Trophoblast cell (in vitro differentiated cells and primary cell): Measurements from ENCODE around the gene LRRTM1.

Experiments used
- DNase-seq, 2 donors: peaks; one replicate each; pipeline ENCODE4 v3.0.0-alpha.2; 2016
- H2AFZ ChIP-seq: 2 replicates; pipeline ENCODE4 v1.6.1; 2013; ENCODE audit warnings: low read length, moderate library complexity, mild to moderate bottlenecking; ENCODE audit not compliant: insufficient read depth, poor library complexity
- H2AK5ac ChIP-seq: 2 replicates; pipeline ENCODE4 v1.6.1; 2013; ENCODE audit warnings: mild to moderate bottlenecking, low read length
- H2BK120ac ChIP-seq: 2 replicates; pipeline ENCODE4 v1.6.1; 2013; ENCODE audit warnings: low read length, mild to moderate bottlenecking, moderate library complexity; ENCODE audit not compliant: insufficient read depth, poor library complexity
- H2BK12ac ChIP-seq: 2 replicates; pipeline ENCODE4 v1.6.1; 2013; ENCODE audit warnings: mild to moderate bottlenecking, low read length, moderate library complexity
- H2BK5ac ChIP-seq: 2 replicates; pipeline ENCODE4 v1.6.1; 2013; ENCODE audit warnings: low read length, low read depth, moderate library complexity, mild to moderate bottlenecking; ENCODE audit not compliant: poor library complexity
- H3K14ac ChIP-seq: 2 replicates; pipeline ENCODE4 v1.6.1; 2013; ENCODE audit warnings: mild to moderate bottlenecking, low read length
- H3K18ac ChIP-seq: 2 replicates; pipeline ENCODE4 v1.6.1; 2013; ENCODE audit warnings: mild to moderate bottlenecking, low read length
- H3K23ac ChIP-seq: 2 replicates; pipeline ENCODE4 v1.6.1; 2013; ENCODE audit warnings: low read length
- H3K27ac ChIP-seq: 2 replicates; pipeline ENCODE4 v1.5.1; 2013; ENCODE audit warnings: low read depth, mild to moderate bottlenecking, inconsistent platforms, low read length, moderate library complexity
- H3K27me3 ChIP-seq: 2 replicates; pipeline ENCODE4 v1.6.1; 2013; ENCODE audit warnings: inconsistent platforms, mild to moderate bottlenecking, low read length, moderate library complexity; ENCODE audit not compliant: insufficient read depth
- H3K36me3 ChIP-seq, 2 experiments: 1 replicate in 1 of 2; 2 replicates in 1 of 2; pipeline ENCODE4 v1.6.1; 2013; ENCODE audit warnings: low read length in 2 of 2, mild to moderate bottlenecking in 2 of 2, moderate library complexity in 1 of 2; ENCODE audit not compliant: insufficient read depth in 2 of 2, control insufficient read depth in 1 of 2
- H3K4ac ChIP-seq: 2 replicates; pipeline ENCODE4 v1.6.1; 2013; ENCODE audit warnings: low read depth, mild to moderate bottlenecking, low read length, moderate library complexity
- H3K4me1 ChIP-seq, 2 experiments: 1 replicate in 1 of 2; 2 replicates in 1 of 2; pipeline ENCODE4 v1.6.1; 2013; ENCODE audit warnings: low read length in 2 of 2, mild to moderate bottlenecking in 2 of 2, moderate library complexity in 1 of 2; ENCODE audit not compliant: insufficient read depth in 2 of 2, control insufficient read depth in 1 of 2
- H3K4me2 ChIP-seq: 2 replicates; pipeline ENCODE4 v1.6.1; 2013; ENCODE audit warnings: inconsistent platforms, mild to moderate bottlenecking, low read length, moderate library complexity
- H3K4me3 ChIP-seq: 2 replicates; pipeline ENCODE4 v1.5.1; 2013; ENCODE audit warnings: mild to moderate bottlenecking, low read depth, low read length, inconsistent platforms
- H3K79me1 ChIP-seq: one replicate; pipeline ENCODE4 v1.6.1; 2013; ENCODE audit warnings: low read length
- H3K79me2 ChIP-seq: 2 replicates; pipeline ENCODE4 v1.6.1; 2013; ENCODE audit warnings: low read length, mild to moderate bottlenecking; ENCODE audit not compliant: control insufficient read depth, insufficient read depth, poor library complexity
- H3K9ac ChIP-seq: 2 replicates; pipeline ENCODE4 v1.6.1; 2013; ENCODE audit warnings: mild to moderate bottlenecking, low read length
- H3K9me3 ChIP-seq: 2 replicates; pipeline ENCODE4 v1.6.1; 2013; ENCODE audit warnings: low read depth, mild to moderate bottlenecking, control low read depth, inconsistent platforms, low read length; ENCODE audit not compliant: insufficient read depth
- H4K12ac ChIP-seq: 2 replicates; pipeline ENCODE4 v1.6.1; 2013; ENCODE audit warnings: low read depth, mild to moderate bottlenecking, low read length, moderate library complexity
- H4K8ac ChIP-seq: 2 replicates; pipeline ENCODE4 v1.6.1; 2013; ENCODE audit warnings: low read depth, mild to moderate bottlenecking, low read length, moderate library complexity
- H4K91ac ChIP-seq: one replicate; pipeline ENCODE4 v1.6.1; 2013; ENCODE audit warnings: low read depth, mild to moderate bottlenecking, low read length, moderate library complexity
- WGBS: extraction: QIAGEN DNeasy Blood & Tissue Kit; methylation state at CpG from one replicate; pipeline ENCODE4 v1.1.7; 2013; ENCODE audit warnings: missing lambda C conversion rate; ENCODE audit not compliant: insufficient read length, insufficient coverage; ENCODE audit errors: extremely low coverage; 5-methylcytosine and 5-hydroxymethylcytosine counted together

LRRTM1 gene

GRCh38 chr2:80252294-80252986 lies 52.1 kb downstream of the LRRTM1 start:
- Histone ChIP-seq H3K4me1 (no peaks in the 10 kb centered on the region), H3K4me2 (no peak overlapping the region), H2AFZ (no peak overlapping the region), H2AK5ac (no peak overlapping the region), H3K4ac (no peak overlapping the region), H3K79me1 (no peaks in the 10 kb centered on the region), H4K8ac (no peak overlapping the region), H3K36me3 (no peaks in the 10 kb centered on the region), H3K27ac (no peak overlapping the region), H4K12ac (no peak overlapping the region), H4K91ac (no peak overlapping the region), H3K23ac (no peak overlapping the region), H3K14ac (no peak overlapping the region), H3K4me3 (no peak overlapping the region), H3K79me2 (no peaks in the 10 kb centered on the region), H2BK5ac (no peak overlapping the region), H3K9me3 (no peaks in the 10 kb centered on the region), H3K18ac (no peak overlapping the region), H3K9ac (no peak overlapping the region), H3K27me3 (no peaks in the 10 kb centered on the region), H2BK12ac (no peak overlapping the region), H2BK120ac (no peak overlapping the region)
- DNase-seq = no peak
- WGBS = 100% methylated on average over 1 of the region's 7 CpGs
